ENCODE data around the gene ZFP36L2. TPM values are rescaled to one million over a fixed set of nuclear protein-coding genes. Genes with fewer than 3 reads are reported as not detected.
A peak's percentile ranks its signal among the peaks of the same experiment; 100 is the strongest.

ZFP36L2 gene
- 874 TPM for total RNA-seq
- 100 to 1,000 TPM; 119 to 155 (median 128) TPM for polyA plus RNA-seq

DNA sequence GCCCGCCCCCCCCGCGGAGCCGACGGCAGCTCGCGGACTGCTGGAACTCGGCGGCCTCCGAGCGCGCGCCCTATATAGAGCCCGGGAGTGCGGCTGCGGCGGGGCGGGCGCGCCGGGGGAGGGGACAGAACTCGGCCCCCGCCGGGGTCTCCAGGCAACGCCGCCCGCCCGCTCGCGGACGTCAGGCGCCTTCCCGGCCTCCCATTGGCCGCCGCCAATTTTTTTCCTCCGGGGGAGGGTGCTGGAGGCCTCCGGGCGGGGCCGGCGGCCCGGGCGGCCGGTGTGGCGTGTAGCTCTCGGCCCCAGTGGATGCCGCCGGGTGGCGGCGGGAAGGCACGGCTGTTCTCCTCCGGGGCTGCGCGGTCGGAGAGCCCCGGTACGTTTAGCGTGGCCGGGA lies at the start of gene ZFP36L2:
ZFP36L2 (minus strand) TSS at position 49 of the 397 bp plus-strand sequence. CDS start 291 bp downstream, outside the sequence.
- Histone ChIP-seq H3K27ac (ENCODE audit: insufficient read depth, low read length, poor library complexity, severe bottlenecking) (peak within 1 kb of the TSS; percentile 96), H3K27me3 (ENCODE audit: control insufficient read depth, insufficient read depth, low read length) (no peaks in the 10 kb centered on the region), H3K4me3 (ENCODE audit: low read depth, low read length) (peak within 1 kb of the TSS; percentile 75), H3K36me3 (ENCODE audit: control insufficient read depth, insufficient read depth, low read length) (peaks cover 48% of the 10 kb centered on the region), H3K9me3 (ENCODE audit: control insufficient read depth in 2 of 2, low read length in 2 of 2) (no peaks in the 10 kb centered on the region), H3K4me1 (ENCODE audit: control insufficient read depth, insufficient read depth, low read length, poor library complexity, severe bottlenecking) (peaks cover 46% of the 10 kb centered on the region)
- peaks cover 0 to 4% (median 0%) of the 10 kb centered on the region in 7 donors for H3K9me3 Mint-ChIP-seq
- peak within 1 kb of the TSS; percentile 94 to 97 (median 96) for H3K27ac Mint-ChIP-seq
- H3K27me3 Mint-ChIP-seq = peaks cover 25% of the 10 kb centered on the region
- H3K4me3 Mint-ChIP-seq = peak within 1 kb of the TSS; percentile 84 to 100 (median 97)
- peak; percentile 77 to 80 for ATAC-seq (ENCODE audit: low read depth in 2 of 2)
- H3K36me3 Mint-ChIP-seq = peaks cover 33% of the 10 kb centered on the region
- peaks cover 13 to 34% (median 24%) of the 10 kb centered on the region in 4 donors for H3K4me1 Mint-ChIP-seq
- DNase-seq = peak; percentile 92 to 96 (median 96)

DNA sequence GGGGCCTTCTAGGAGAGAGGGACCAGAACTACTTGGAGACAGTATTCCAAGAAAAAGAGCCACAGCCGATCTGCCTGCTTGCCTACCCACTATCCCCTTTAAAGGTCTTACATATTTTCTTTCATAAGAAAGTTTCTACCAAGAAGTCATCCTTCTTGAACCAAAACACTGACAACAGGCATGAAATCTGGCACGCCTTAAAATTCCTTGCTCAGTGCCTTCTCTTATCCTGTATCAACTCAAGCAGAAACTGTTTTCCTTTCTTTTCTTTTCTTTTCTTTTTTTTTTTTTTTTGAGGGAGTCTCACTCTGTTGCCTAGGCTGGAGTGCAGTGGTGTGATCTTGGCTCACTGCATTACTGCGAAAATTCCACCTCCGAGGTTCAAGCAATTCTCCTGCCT lies 48.3 kb upstream of the ZFP36L2 start:
- no peaks in the 10 kb centered on the region for H3K4me1 ChIP-seq (ENCODE audit: control insufficient read depth, insufficient read depth, low read length, poor library complexity, severe bottlenecking)
- Mint-ChIP-seq H3K4me3 (no peak overlapping the region), H3K9me3 (no peaks in the 10 kb centered on the region), H3K4me1 (peaks cover 0 to 8% (median 3%) of the 10 kb centered on the region in 4 donors), H3K27me3 (no peaks in the 10 kb centered on the region), H3K36me3 (peaks cover 57% of the 10 kb centered on the region), H3K27ac (no peak overlapping the region)
- no peak overlapping the region for H3K27ac ChIP-seq (ENCODE audit: insufficient read depth, low read length, poor library complexity, severe bottlenecking)
- H3K4me3 ChIP-seq (ENCODE audit: low read depth, low read length) = no peak overlapping the region
- peaks cover 32% of the 10 kb centered on the region for H3K36me3 ChIP-seq (ENCODE audit: control insufficient read depth, insufficient read depth, low read length)
- DNase-seq (no peak), ATAC-seq (ENCODE audit: low read depth in 2 of 2) (no peak)
- no peaks in the 10 kb centered on the region for H3K27me3 ChIP-seq (ENCODE audit: control insufficient read depth, insufficient read depth, low read length)
- no peaks in the 10 kb centered on the region for H3K9me3 ChIP-seq (ENCODE audit: control insufficient read depth in 2 of 2, low read length in 2 of 2)

DNA sequence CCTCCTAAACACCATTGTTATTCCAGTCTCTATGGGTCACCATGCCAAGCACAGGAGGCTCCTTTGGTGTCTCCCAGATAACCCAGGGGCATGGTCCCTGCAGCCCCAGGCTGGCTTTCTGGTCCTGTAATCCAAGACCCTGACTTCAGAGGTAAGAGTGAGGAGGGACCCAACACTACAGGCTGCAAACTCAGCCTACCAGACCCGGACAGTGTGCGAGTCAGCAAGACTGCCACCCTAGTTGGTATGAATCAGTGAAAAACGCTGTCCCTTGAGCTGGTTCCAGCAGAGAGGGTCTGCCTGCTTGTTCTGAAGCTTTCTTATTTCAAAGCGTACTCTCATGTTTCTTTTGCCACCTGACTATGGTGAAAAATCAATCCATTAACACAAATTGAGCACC lies 47.6 kb upstream of the ZFP36L2 start:
- no peak overlapping the region for H3K27ac ChIP-seq (ENCODE audit: insufficient read depth, low read length, poor library complexity, severe bottlenecking)
- H3K27ac Mint-ChIP-seq = peak overlapping the region in 1 of 3 donors; percentile 28
- no peak overlapping the region for H3K4me3 ChIP-seq (ENCODE audit: low read depth, low read length)
- H3K4me1 Mint-ChIP-seq = peaks cover 0 to 8% (median 3%) of the 10 kb centered on the region in 4 donors
- no peaks in the 10 kb centered on the region for H3K9me3 Mint-ChIP-seq
- DNase-seq = no peak
- ATAC-seq (ENCODE audit: low read depth in 2 of 2) = no peak
- no peaks in the 10 kb centered on the region for H3K27me3 Mint-ChIP-seq
- H3K4me3 Mint-ChIP-seq = no peak overlapping the region
- H3K36me3 Mint-ChIP-seq = peaks cover 54% of the 10 kb centered on the region
- H3K9me3 ChIP-seq (ENCODE audit: control insufficient read depth in 2 of 2, low read length in 2 of 2) = no peaks in the 10 kb centered on the region
- no peaks in the 10 kb centered on the region for H3K27me3 ChIP-seq (ENCODE audit: control insufficient read depth, insufficient read depth, low read length)
- H3K4me1 ChIP-seq (ENCODE audit: control insufficient read depth, insufficient read depth, low read length, poor library complexity, severe bottlenecking) = no peaks in the 10 kb centered on the region
- H3K36me3 ChIP-seq (ENCODE audit: control insufficient read depth, insufficient read depth, low read length) = peaks cover 36% of the 10 kb centered on the region

GRCh38 chr2:43273529-43273928 lies 47.1 kb upstream of the ZFP36L2 start:
- Mint-ChIP-seq H3K27me3 (no peaks in the 10 kb centered on the region), H3K4me3 (no peak overlapping the region), H3K27ac (no peak overlapping the region), H3K4me1 (peaks cover 0 to 8% (median 3%) of the 10 kb centered on the region in 4 donors), H3K9me3 (no peaks in the 10 kb centered on the region), H3K36me3 (peaks cover 54% of the 10 kb centered on the region)
- ATAC-seq (ENCODE audit: low read depth in 2 of 2) (peak in 1 of 2 donors; percentile 40), DNase-seq (no peak)
- Histone ChIP-seq H3K36me3 (ENCODE audit: control insufficient read depth, insufficient read depth, low read length) (peaks cover 36% of the 10 kb centered on the region), H3K4me1 (ENCODE audit: control insufficient read depth, insufficient read depth, low read length, poor library complexity, severe bottlenecking) (no peaks in the 10 kb centered on the region), H3K4me3 (ENCODE audit: low read depth, low read length) (no peak overlapping the region), H3K27me3 (ENCODE audit: control insufficient read depth, insufficient read depth, low read length) (no peaks in the 10 kb centered on the region), H3K9me3 (ENCODE audit: control insufficient read depth in 2 of 2, low read length in 2 of 2) (no peaks in the 10 kb centered on the region), H3K27ac (ENCODE audit: insufficient read depth, low read length, poor library complexity, severe bottlenecking) (no peak overlapping the region)

DNA sequence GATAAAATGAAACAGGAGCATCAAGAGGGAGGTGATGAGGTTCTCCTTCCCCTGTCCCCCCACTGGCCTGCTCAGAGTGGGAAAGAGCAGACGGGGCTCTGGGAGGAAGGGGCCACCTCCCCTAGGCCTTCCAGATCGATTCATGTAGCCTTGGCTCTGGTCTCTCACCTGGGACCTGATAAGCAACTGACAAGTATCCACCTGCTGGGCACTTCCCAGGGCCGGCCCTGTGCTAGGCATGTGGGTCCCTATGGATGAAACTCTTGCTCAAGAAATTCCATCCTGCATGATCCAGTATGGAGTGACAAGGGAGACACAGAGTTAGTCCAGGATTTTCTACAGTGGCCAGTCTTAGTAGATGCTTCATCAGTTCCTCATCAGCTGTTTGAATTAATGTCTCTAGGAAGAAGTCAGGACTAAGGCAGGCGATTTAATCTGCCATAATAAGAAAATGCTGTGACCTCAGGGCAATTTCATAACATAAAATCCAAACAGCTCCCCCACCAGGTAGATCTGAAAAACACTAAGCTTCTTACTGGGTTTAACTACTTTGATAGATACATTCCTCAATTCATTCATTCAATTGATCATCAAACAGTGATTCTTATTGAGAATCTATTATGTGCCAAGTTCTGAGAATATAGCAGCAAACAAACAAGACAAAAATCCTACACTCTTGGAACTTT lies 44.7 kb upstream of the ZFP36L2 start:
- H3K27ac Mint-ChIP-seq = no peak overlapping the region
- Histone ChIP-seq H3K4me1 (ENCODE audit: control insufficient read depth, insufficient read depth, low read length, poor library complexity, severe bottlenecking) (no peaks in the 10 kb centered on the region), H3K27me3 (ENCODE audit: control insufficient read depth, insufficient read depth, low read length) (no peaks in the 10 kb centered on the region), H3K36me3 (ENCODE audit: control insufficient read depth, insufficient read depth, low read length) (peaks cover 30% of the 10 kb centered on the region), H3K27ac (ENCODE audit: insufficient read depth, low read length, poor library complexity, severe bottlenecking) (no peak overlapping the region), H3K9me3 (ENCODE audit: control insufficient read depth in 2 of 2, low read length in 2 of 2) (no peaks in the 10 kb centered on the region), H3K4me3 (ENCODE audit: low read depth, low read length) (no peak overlapping the region)
- peaks cover 0 to 7% (median 3%) of the 10 kb centered on the region in 4 donors for H3K4me1 Mint-ChIP-seq
- peaks cover 57% of the 10 kb centered on the region for H3K36me3 Mint-ChIP-seq
- H3K27me3 Mint-ChIP-seq = no peaks in the 10 kb centered on the region
- no peaks in the 10 kb centered on the region for H3K9me3 Mint-ChIP-seq
- no peak overlapping the region for H3K4me3 Mint-ChIP-seq
- no peak for ATAC-seq (ENCODE audit: low read depth in 2 of 2)
- DNase-seq = peak in 1 of 3 donors; percentile 20

GRCh38 chr2:43270461-43270860 lies 44.1 kb upstream of the ZFP36L2 start:
- Mint-ChIP-seq H3K9me3 (no peaks in the 10 kb centered on the region), H3K4me3 (no peak overlapping the region), H3K4me1 (peaks cover 0 to 7% (median 3%) of the 10 kb centered on the region in 4 donors), H3K36me3 (peaks cover 59% of the 10 kb centered on the region), H3K27me3 (no peaks in the 10 kb centered on the region), H3K27ac (no peak overlapping the region)
- ATAC-seq (ENCODE audit: low read depth in 2 of 2) (no peak), DNase-seq (no peak)
- no peaks in the 10 kb centered on the region for H3K9me3 ChIP-seq (ENCODE audit: control insufficient read depth in 2 of 2, low read length in 2 of 2)
- no peaks in the 10 kb centered on the region for H3K27me3 ChIP-seq (ENCODE audit: control insufficient read depth, insufficient read depth, low read length)
- H3K36me3 ChIP-seq (ENCODE audit: control insufficient read depth, insufficient read depth, low read length) = peaks cover 30% of the 10 kb centered on the region
- H3K27ac ChIP-seq (ENCODE audit: insufficient read depth, low read length, poor library complexity, severe bottlenecking) = no peak overlapping the region
- H3K4me1 ChIP-seq (ENCODE audit: control insufficient read depth, insufficient read depth, low read length, poor library complexity, severe bottlenecking) = no peaks in the 10 kb centered on the region
- no peak overlapping the region for H3K4me3 ChIP-seq (ENCODE audit: low read depth, low read length)

- no peaks in the 10 kb centered on the region for H3K4me1 ChIP-seq (ENCODE audit: control insufficient read depth, insufficient read depth, low read length, poor library complexity, severe bottlenecking)
- H3K27me3 ChIP-seq (ENCODE audit: control insufficient read depth, insufficient read depth, low read length) = no peaks in the 10 kb centered on the region
- no peak overlapping the region for H3K27ac ChIP-seq (ENCODE audit: insufficient read depth, low read length, poor library complexity, severe bottlenecking)
- ATAC-seq (ENCODE audit: low read depth in 2 of 2) = no peak
- peaks cover 0 to 7% (median 3%) of the 10 kb centered on the region in 4 donors for H3K4me1 Mint-ChIP-seq
- no peak overlapping the region for H3K4me3 ChIP-seq (ENCODE audit: low read depth, low read length)
- no peaks in the 10 kb centered on the region for H3K9me3 Mint-ChIP-seq
- no peaks in the 10 kb centered on the region for H3K9me3 ChIP-seq (ENCODE audit: control insufficient read depth in 2 of 2, low read length in 2 of 2)
- peaks cover 29% of the 10 kb centered on the region for H3K36me3 ChIP-seq (ENCODE audit: control insufficient read depth, insufficient read depth, low read length)
- H3K36me3 Mint-ChIP-seq = peaks cover 60% of the 10 kb centered on the region
- DNase-seq = no peak
- no peaks in the 10 kb centered on the region for H3K27me3 Mint-ChIP-seq
- peak overlapping the region in 1 of 3 donors; percentile 69 for H3K27ac Mint-ChIP-seq
- no peak overlapping the region for H3K4me3 Mint-ChIP-seq
Measured at GRCh38 chr2:43269706-43270105, 43.3 kb upstream of the ZFP36L2 start.

GRCh38 chr2:43269074-43269572 lies 42.7 kb upstream of the ZFP36L2 start:
- Histone ChIP-seq H3K27me3 (ENCODE audit: control insufficient read depth, insufficient read depth, low read length) (no peaks in the 10 kb centered on the region), H3K4me3 (ENCODE audit: low read depth, low read length) (no peak overlapping the region), H3K36me3 (ENCODE audit: control insufficient read depth, insufficient read depth, low read length) (peaks cover 23% of the 10 kb centered on the region), H3K27ac (ENCODE audit: insufficient read depth, low read length, poor library complexity, severe bottlenecking) (no peak overlapping the region), H3K9me3 (ENCODE audit: control insufficient read depth in 2 of 2, low read length in 2 of 2) (no peaks in the 10 kb centered on the region), H3K4me1 (ENCODE audit: control insufficient read depth, insufficient read depth, low read length, poor library complexity, severe bottlenecking) (no peaks in the 10 kb centered on the region)
- ATAC-seq (ENCODE audit: low read depth in 2 of 2) = no peak
- no peaks in the 10 kb centered on the region for H3K27me3 Mint-ChIP-seq
- H3K27ac Mint-ChIP-seq = peak overlapping the region in 2 of 3 donors; percentile 69 to 80
- H3K4me1 Mint-ChIP-seq = peaks cover 0 to 7% (median 1%) of the 10 kb centered on the region in 4 donors
- H3K9me3 Mint-ChIP-seq = no peaks in the 10 kb centered on the region
- no peak overlapping the region for H3K4me3 Mint-ChIP-seq
- DNase-seq = no peak
- H3K36me3 Mint-ChIP-seq = peaks cover 59% of the 10 kb centered on the region
